ENCODE results near the gene MYCBP2.

MYCBP2 gene

GRCh38 chr13:77139306-77139705 is 187.6 kb downstream of the MYCBP2 start:
- CTCF ChIA-PET, result interaction anchor here (1.0 to 1.1 kb wide), 2 partner anchors 20 to 29 kb away, joined by 3 read pairs; no protein-coding TSS in a partner anchor
- DNase-seq (ENCODE audit: extremely low spot score), result no peak

GRCh38 chr13:77138813-77139212 is 188.1 kb downstream of the MYCBP2 start:
- TF ChIP-seq, protein P1, sequence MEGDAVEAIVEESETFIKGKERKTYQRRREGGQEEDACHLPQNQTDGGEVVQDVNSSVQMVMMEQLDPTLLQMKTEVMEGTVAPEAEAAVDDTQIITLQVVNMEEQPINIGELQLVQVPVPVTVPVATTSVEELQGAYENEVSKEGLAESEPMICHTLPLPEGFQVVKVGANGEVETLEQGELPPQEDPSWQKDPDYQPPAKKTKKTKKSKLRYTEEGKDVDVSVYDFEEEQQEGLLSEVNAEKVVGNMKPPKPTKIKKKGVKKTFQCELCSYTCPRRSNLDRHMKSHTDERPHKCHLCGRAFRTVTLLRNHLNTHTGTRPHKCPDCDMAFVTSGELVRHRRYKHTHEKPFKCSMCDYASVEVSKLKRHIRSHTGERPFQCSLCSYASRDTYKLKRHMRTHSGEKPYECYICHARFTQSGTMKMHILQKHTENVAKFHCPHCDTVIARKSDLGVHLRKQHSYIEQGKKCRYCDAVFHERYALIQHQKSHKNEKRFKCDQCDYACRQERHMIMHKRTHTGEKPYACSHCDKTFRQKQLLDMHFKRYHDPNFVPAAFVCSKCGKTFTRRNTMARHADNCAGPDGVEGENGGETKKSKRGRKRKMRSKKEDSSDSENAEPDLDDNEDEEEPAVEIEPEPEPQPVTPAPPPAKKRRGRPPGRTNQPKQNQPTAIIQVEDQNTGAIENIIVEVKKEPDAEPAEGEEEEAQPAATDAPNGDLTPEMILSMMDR (IDR thresholded peaks at IDR 0.05; ENCODE audit: control extremely low read depth, extremely low read depth, low read depth, missing control alignments), result no peak
- ChIA-PET POLR2A (no interaction called here), CTCF (interaction anchor here (1.0 to 1.1 kb wide), 2 partner anchors 21 to 29 kb away, joined by 3 read pairs; no protein-coding TSS in a partner anchor)
- no peak for DNase-seq (ENCODE audit: extremely low spot score)

More at GRCh38 chr13:77139306-77139705, 187.6 kb downstream of the MYCBP2 start:
- TF ChIP-seq, protein P1 (IDR thresholded peaks at IDR 0.05; ENCODE audit: control extremely low read depth, extremely low read depth, low read depth, missing control alignments), result no peak
- POLR2A ChIA-PET, result no interaction called here

- POLR2A ChIA-PET, result no interaction called here
- no peak for DNase-seq (ENCODE audit: extremely low spot score)
- TF ChIP-seq, protein P1 (IDR thresholded peaks at IDR 0.05; ENCODE audit: control extremely low read depth, extremely low read depth, low read depth, missing control alignments), result no peak
- CTCF ChIA-PET, result interaction anchor here (1.3 kb wide), 1 partner anchor 17 kb away, joined by 3 read pairs; no protein-coding TSS in a partner anchor
Observed at GRCh38 chr13:77136902-77137420, 189.9 kb downstream of the MYCBP2 start.

- TF ChIP-seq, protein P1 (IDR thresholded peaks at IDR 0.05; ENCODE audit: control extremely low read depth, extremely low read depth, low read depth, missing control alignments), result no peak
- POLR2A ChIA-PET, result no interaction called here
Observed at GRCh38 chr13:77124423-77124822, 202.5 kb downstream of the MYCBP2 start.

DNA sequence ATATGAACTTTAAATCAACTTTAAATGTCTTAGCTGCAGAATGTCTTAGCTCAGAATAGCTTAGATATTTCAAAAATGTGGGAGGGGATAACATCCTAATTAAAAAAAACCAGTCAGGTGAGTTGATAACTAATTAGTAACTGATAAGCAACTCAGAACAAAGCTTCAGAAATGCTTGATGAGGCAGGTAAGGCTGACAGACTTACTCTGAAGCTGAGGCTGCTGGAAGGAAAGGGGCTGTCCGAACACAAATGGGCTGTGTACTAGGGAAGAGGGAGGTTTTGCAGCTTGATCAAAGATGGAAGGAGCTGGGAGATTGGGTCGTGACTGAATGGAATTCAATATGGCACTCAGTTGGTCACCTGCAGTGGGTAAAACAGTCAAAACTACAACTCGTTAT is 208.8 kb downstream of the MYCBP2 start:
- ChIA-PET CTCF (interaction anchor here (1.0 to 3.0 kb wide), 3 partner anchors 10 to 29 kb away, joined by 3 to 7 read pairs (median 3); no protein-coding TSS in a partner anchor), POLR2A (no interaction called here)

More at GRCh38 chr13:77124423-77124822, 202.5 kb downstream of the MYCBP2 start:
- CTCF ChIA-PET, result no interaction called here
- DNase-seq (ENCODE audit: extremely low spot score), result no peak

DNA sequence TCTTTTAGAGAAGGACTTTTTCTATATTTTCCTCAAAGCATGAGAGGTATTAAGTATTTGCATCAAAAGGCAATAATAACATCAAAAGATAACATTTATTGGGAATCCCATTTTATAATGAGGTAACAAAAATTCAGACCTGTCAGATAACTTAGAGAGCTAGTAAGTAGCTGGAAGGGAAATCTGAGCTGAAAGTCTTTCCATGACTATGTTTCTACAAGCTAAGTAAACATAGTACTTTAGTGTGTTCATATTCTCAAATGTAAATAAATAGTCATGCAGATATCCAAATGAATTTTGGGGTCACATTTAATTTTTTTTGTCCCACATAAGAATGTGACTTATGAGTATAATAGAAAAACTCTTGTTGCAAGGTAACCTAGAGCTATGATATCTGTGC is 212.6 kb downstream of the MYCBP2 start:
- POLR2A ChIA-PET, result no interaction called here
- CTCF ChIA-PET, result no interaction called here

More for the DNA sequence above, 208.8 kb downstream of the MYCBP2 start:
- TF ChIP-seq, protein P1 (IDR thresholded peaks at IDR 0.05; ENCODE audit: control extremely low read depth, extremely low read depth, low read depth, missing control alignments), result no peak
- DNase-seq (ENCODE audit: extremely low spot score), result no peak

More for the DNA sequence above, 212.6 kb downstream of the MYCBP2 start:
- TF ChIP-seq, protein P1 (IDR thresholded peaks at IDR 0.05; ENCODE audit: control extremely low read depth, extremely low read depth, low read depth, missing control alignments), result no peak
- no peak for DNase-seq (ENCODE audit: extremely low spot score)
